DND-41 (cell line): Measurements from ENCODE around the gene PCSK2.

Source experiments
- ATAC-seq: fragments of 200-7000 bp; cut with Tn5 transposase; 3 replicates; pipeline ENCODE4 v1.9.1; 2021; ENCODE audit warnings: low read depth; ENCODE audit not compliant: insufficient read depth
- DNase-seq: peaks from one replicate; pipeline ENCODE4 v3.0.0-alpha.2; 2020
- H2AFZ ChIP-seq: 2 replicates; pipeline ENCODE4 v1.6.0; 2012; ENCODE audit warnings: low read depth, low read length
- H3K27ac ChIP-seq: 2 replicates; pipeline ENCODE4 v1.5.1; 2012; ENCODE audit warnings: low read length, inconsistent platforms
- H3K27me3 ChIP-seq: fragments of 200-600 bp; sonication (generic); 2 replicates; pipeline ENCODE4 v1.6.0; 2012; ENCODE audit warnings: low read length, mild to moderate bottlenecking, inconsistent platforms; ENCODE audit not compliant: insufficient read depth, poor library complexity
- H3K36me3 ChIP-seq: 2 replicates; pipeline ENCODE4 v1.5.1; 2012; ENCODE audit warnings: low read length, inconsistent platforms; ENCODE audit not compliant: insufficient read depth
- H3K4me1 ChIP-seq: 2 replicates; pipeline ENCODE4 v1.5.1; 2012; ENCODE audit warnings: mild to moderate bottlenecking, low read length; ENCODE audit not compliant: insufficient read depth
- H3K4me2 ChIP-seq: 2 replicates; pipeline ENCODE4 v1.6.0; 2012; ENCODE audit warnings: mild to moderate bottlenecking, moderate library complexity, low read length, inconsistent platforms; ENCODE audit not compliant: insufficient read depth
- H3K4me3 ChIP-seq, 2 experiments: fragments of 200-600 bp in 1 of 2; shearing (Covaris generic) in 1 of 2; 2 replicates each; pipeline ENCODE4 v1.5.1; 2012 to 2016; ENCODE audit warnings: inconsistent platforms in 2 of 2, low read length in 2 of 2, mild to moderate bottlenecking in 2 of 2, low read depth in 1 of 2, moderate library complexity in 1 of 2
- H3K79me2 ChIP-seq: 2 replicates; pipeline ENCODE4 v1.6.0; 2012; ENCODE audit warnings: low read length, inconsistent platforms; ENCODE audit not compliant: insufficient read depth
- H3K9ac ChIP-seq: 2 replicates; pipeline ENCODE4 v1.6.0; 2012; ENCODE audit warnings: low read depth, mild to moderate bottlenecking, inconsistent platforms, low read length, moderate library complexity
- H3K9me3 ChIP-seq: 2 replicates; pipeline ENCODE4 v1.5.1; 2012; ENCODE audit warnings: low read length, moderate library complexity, mild to moderate bottlenecking, inconsistent platforms; ENCODE audit not compliant: insufficient read depth, severe bottlenecking
- H4K20me1 ChIP-seq: 2 replicates; pipeline ENCODE4 v1.6.0; 2012; ENCODE audit warnings: low read length; ENCODE audit not compliant: insufficient read depth
- EZH2 ChIP-seq: IDR thresholded peaks from 3 replicates; pipeline ENCODE4 v1.6.1; 2012; ENCODE audit warnings: borderline replicate concordance, low read depth, mild to moderate bottlenecking, moderate library complexity, low read length, inconsistent platforms; ENCODE audit not compliant: severe bottlenecking
- TF ChIP-seq, protein P1 (sequence below): IDR thresholded peaks from 2 replicates; pipeline ENCODE4 v1.5.1; 2012; ENCODE audit warnings: borderline replicate concordance, low read length, moderate library complexity, mild to moderate bottlenecking; ENCODE audit not compliant: poor library complexity, severe bottlenecking; ENCODE audit errors: extremely low read depth

PCSK2 gene

DNA sequence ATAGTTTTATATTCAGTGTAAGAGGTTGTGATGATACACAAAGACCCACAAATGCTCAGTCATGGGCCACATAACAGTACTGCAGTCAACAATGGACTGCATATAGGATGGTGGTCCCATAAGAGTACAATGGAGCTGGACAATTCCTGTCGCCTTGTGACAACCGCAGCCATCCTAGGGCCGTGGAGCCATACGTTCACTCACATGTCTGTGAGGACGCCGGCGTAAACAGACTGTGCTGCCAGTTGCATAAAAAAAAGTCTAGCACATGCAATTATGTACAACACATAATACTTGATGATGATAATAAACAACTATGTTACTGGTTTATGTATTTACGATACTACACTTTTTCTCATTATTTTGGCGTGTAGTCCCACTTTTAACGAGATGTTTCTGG, 273.4 kb downstream of the PCSK2 start:
- no peak for ATAC-seq
- Histone ChIP-seq H3K9ac (no peak overlapping the region), H3K4me1 (peaks cover 4% of the 10 kb centered on the region), H3K4me3 (no peak overlapping the region), H3K9me3 (no peaks in the 10 kb centered on the region), H3K27me3 (peaks cover 3% of the 10 kb centered on the region), H2AFZ (no peak overlapping the region), H3K27ac (no peak overlapping the region), H3K79me2 (no peaks in the 10 kb centered on the region), H3K4me2 (no peak overlapping the region), H3K36me3 (no peaks in the 10 kb centered on the region), H4K20me1 (no peaks in the 10 kb centered on the region)
- DNase-seq, result no peak
- TF ChIP-seq, protein P1, sequence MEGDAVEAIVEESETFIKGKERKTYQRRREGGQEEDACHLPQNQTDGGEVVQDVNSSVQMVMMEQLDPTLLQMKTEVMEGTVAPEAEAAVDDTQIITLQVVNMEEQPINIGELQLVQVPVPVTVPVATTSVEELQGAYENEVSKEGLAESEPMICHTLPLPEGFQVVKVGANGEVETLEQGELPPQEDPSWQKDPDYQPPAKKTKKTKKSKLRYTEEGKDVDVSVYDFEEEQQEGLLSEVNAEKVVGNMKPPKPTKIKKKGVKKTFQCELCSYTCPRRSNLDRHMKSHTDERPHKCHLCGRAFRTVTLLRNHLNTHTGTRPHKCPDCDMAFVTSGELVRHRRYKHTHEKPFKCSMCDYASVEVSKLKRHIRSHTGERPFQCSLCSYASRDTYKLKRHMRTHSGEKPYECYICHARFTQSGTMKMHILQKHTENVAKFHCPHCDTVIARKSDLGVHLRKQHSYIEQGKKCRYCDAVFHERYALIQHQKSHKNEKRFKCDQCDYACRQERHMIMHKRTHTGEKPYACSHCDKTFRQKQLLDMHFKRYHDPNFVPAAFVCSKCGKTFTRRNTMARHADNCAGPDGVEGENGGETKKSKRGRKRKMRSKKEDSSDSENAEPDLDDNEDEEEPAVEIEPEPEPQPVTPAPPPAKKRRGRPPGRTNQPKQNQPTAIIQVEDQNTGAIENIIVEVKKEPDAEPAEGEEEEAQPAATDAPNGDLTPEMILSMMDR, result no peak
- TF ChIP-seq EZH2, result no peak

DNA sequence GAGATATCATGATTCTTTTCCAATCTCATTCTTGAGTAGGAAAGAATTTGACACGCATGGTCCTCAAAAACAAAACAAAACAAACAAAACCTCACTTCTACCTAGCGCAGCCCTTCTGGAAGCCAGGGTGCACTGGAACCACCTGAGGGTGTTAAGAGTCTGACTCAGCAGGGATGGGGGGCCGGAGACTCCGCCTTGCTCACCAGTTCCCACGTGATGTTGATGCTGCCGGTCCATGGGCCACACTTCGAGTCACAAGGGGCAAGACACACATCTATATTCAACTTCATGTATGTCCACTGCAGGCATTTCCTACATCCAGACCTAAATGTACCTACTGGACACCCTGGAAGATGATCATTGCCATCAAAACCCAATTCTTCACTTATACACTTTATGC, 274.0 kb downstream of the PCSK2 start:
- H3K79me2 ChIP-seq, result no peaks in the 10 kb centered on the region
- H3K4me1 ChIP-seq, result peaks cover 9% of the 10 kb centered on the region
- no peaks in the 10 kb centered on the region for H4K20me1 ChIP-seq
- no peaks in the 10 kb centered on the region for H3K36me3 ChIP-seq
- H3K9me3 ChIP-seq, result no peaks in the 10 kb centered on the region
- DNase-seq (no peak), ATAC-seq (no peak)
- no peak overlapping the region for H3K27ac ChIP-seq
- H3K4me3 ChIP-seq, result no peak overlapping the region
- TF ChIP-seq EZH2, result no peak
- H3K27me3 ChIP-seq, result peaks cover 8% of the 10 kb centered on the region
- H3K4me2 ChIP-seq, result no peak overlapping the region
- no peak overlapping the region for H2AFZ ChIP-seq
- no peak overlapping the region for H3K9ac ChIP-seq

DNA sequence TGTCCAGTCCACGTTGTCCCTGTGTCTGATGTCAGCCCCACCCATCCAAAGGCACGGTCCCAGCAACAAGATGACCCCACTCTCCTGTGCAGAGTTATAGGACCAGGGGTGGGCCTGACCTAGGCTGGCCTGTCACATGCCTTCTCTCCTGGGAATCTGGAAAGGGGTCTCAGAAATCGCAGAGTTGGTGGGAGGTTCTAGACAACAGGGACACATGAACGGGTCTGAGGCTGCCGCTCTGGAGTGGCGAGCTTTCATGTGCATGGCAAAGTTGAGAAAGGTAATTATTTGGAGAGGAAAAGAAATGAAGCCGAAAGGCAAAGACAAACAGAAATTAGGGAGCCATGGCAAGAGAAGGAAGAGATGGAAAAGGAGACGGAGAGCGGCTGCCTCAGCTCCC, 274.9 kb downstream of the PCSK2 start:
- H3K4me2 ChIP-seq, result no peak overlapping the region
- DNase-seq (no peak), ATAC-seq (no peak)
- H3K4me3 ChIP-seq, result no peak overlapping the region
- TF ChIP-seq, protein P1, result no peak
- no peak for TF ChIP-seq EZH2
- no peaks in the 10 kb centered on the region for H3K79me2 ChIP-seq
- H3K9ac ChIP-seq, result no peak overlapping the region
- H3K9me3 ChIP-seq, result no peaks in the 10 kb centered on the region
- H3K36me3 ChIP-seq, result no peaks in the 10 kb centered on the region
- H3K4me1 ChIP-seq, result peaks cover 9% of the 10 kb centered on the region
- no peak overlapping the region for H3K27ac ChIP-seq
- peaks cover 11% of the 10 kb centered on the region for H3K27me3 ChIP-seq
- H2AFZ ChIP-seq, result no peak overlapping the region
- H4K20me1 ChIP-seq, result no peaks in the 10 kb centered on the region

DNA sequence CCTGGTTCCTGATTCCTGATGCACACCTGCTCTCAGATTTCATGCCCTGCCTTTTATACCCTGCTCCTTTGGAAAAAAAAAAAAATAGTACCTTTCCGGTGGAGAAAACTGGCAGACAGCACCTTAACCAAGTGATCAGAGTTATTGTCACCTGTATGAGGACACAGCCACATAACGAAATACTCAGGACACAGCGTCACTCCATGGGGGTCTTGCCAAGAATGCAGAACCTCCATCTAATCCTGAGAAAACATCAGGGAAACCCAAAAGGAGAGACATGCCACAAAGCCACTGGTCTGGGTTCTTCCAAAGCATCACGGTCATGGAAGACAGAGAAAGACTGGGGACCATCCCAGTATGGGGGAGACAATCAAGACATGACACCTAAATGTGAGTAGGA, 275.3 kb downstream of the PCSK2 start:
- no peaks in the 10 kb centered on the region for H4K20me1 ChIP-seq
- H3K27ac ChIP-seq, result no peak overlapping the region
- H3K36me3 ChIP-seq, result no peaks in the 10 kb centered on the region
- H2AFZ ChIP-seq, result no peak overlapping the region
- no peaks in the 10 kb centered on the region for H3K79me2 ChIP-seq
- ATAC-seq (no peak), DNase-seq (no peak)
- H3K9me3 ChIP-seq, result no peaks in the 10 kb centered on the region
- peaks cover 9% of the 10 kb centered on the region for H3K4me1 ChIP-seq
- H3K9ac ChIP-seq, result no peak overlapping the region
- no peak overlapping the region for H3K4me2 ChIP-seq
- no peak overlapping the region for H3K4me3 ChIP-seq
- no peak for TF ChIP-seq EZH2
- TF ChIP-seq, protein P1, result no peak
- peaks cover 11% of the 10 kb centered on the region for H3K27me3 ChIP-seq
